H1 (cell line): ENCODE results near the gene HS3ST6. TPM values are rescaled to one million over a fixed set of nuclear protein-coding genes. Genes with fewer than 3 reads are reported as not detected.

ENCODE experiments used
- BACH1 ChIP-seq: IDR thresholded peaks from 2 replicates; pipeline ENCODE4 v1.6.1; 2012; ENCODE audit warnings: low read length, improper control_type of control experiment
- CBX5 ChIP-seq: fragments of 300-800, 300-1000 bp; sonication (generic); IDR thresholded peaks from 2 replicates; pipeline ENCODE4 v1.7.1; 2016; ENCODE audit warnings: antibody characterized with exemption, low read length, low read depth
- GABPA ChIP-seq: IDR thresholded peaks from 2 replicates; pipeline ENCODE4 v1.6.1; 2011; ENCODE audit warnings: mild to moderate bottlenecking, low read length, moderate library complexity, borderline replicate concordance; ENCODE audit not compliant: insufficient read depth
- RNF2 ChIP-seq: fragments of 200-900, 300-1000 bp; sonication (generic); IDR thresholded peaks from 2 replicates; pipeline ENCODE4 v1.7.1; 2016; ENCODE audit warnings: borderline replicate concordance, low read depth, mild to moderate bottlenecking, antibody characterized with exemption, low read length; ENCODE audit not compliant: poor library complexity, severe bottlenecking; ENCODE audit errors: missing control alignments
- TAF1 ChIP-seq: IDR thresholded peaks from 2 replicates; pipeline ENCODE4 v1.6.1; 2011; ENCODE audit warnings: mild to moderate bottlenecking, low read depth, low read length
- YY1 ChIP-seq: IDR thresholded peaks from 2 replicates; pipeline ENCODE4 v1.6.1; 2011; ENCODE audit warnings: low read depth, mild to moderate bottlenecking, low read length
- polyA plus RNA-seq, 7 experiments: library from polyadenylated mRNA; depleted of rRNA in 3 of 7; stranded (reverse) in 5 of 7; unstranded in 2 of 7; fragments of >200 nt in 5 of 7; fragments of 200-250 nt in 2 of 7; gene quantifications; 1 replicate in 5 of 7; 2 replicates in 1 of 7; 4 replicates in 1 of 7; pipeline versions ENCODE4 v1.2.1 to v1.2.3, GENCODE V29; 2011 to 2013; ENCODE audit warnings: missing spikeins in 2 of 7, mixed read lengths in 2 of 7
- total RNA-seq: library from RNA; stranded (reverse); fragmentation: NEBNext Ultra II Directional; extraction: Animal tissue kit (Norgen Biotek cat#: 25700); gene quantifications from 2 replicates; pipeline ENCODE4 v1.2.1, GENCODE V29; 2021
- TF ChIP-seq, protein P1 (sequence below): fragments of 300-600 bp; sonication (generic); IDR thresholded peaks from 2 replicates; pipeline ENCODE4 v1.7.1; 2012; ENCODE audit warnings: low read length, moderate library complexity, mild to moderate bottlenecking, inconsistent platforms; ENCODE audit not compliant: insufficient replicate concordance

HS3ST6 gene
- total and polyA plus RNA-seq, 2 of the 8 experiments (the other 6 are each of a cell fraction or from before 2014, with no cell fraction given) = 0.36 to 0.39 TPM

DNA sequence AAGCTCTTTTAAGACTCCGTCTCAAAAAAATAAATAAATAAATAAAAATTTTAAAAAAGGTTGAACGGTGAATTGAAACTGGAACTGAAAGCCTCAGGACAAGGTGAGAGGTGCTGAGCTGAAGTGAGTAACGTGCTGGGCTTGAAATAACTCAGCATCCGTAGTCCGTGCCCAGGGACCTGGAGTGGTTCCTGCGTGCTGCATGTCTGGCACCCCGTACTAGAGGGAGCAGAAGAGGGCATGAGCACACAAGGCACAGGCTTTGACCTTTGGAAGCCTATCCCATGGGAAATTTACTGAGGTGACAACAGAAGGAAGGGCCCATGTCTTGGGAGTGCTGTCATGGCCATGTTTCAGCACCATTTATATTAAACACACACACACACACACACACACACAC, 41.7 kb downstream of the HS3ST6 start (continued):
- no peak for TF ChIP-seq CBX5
- no peak for TF ChIP-seq BACH1
- TF ChIP-seq, protein P1, sequence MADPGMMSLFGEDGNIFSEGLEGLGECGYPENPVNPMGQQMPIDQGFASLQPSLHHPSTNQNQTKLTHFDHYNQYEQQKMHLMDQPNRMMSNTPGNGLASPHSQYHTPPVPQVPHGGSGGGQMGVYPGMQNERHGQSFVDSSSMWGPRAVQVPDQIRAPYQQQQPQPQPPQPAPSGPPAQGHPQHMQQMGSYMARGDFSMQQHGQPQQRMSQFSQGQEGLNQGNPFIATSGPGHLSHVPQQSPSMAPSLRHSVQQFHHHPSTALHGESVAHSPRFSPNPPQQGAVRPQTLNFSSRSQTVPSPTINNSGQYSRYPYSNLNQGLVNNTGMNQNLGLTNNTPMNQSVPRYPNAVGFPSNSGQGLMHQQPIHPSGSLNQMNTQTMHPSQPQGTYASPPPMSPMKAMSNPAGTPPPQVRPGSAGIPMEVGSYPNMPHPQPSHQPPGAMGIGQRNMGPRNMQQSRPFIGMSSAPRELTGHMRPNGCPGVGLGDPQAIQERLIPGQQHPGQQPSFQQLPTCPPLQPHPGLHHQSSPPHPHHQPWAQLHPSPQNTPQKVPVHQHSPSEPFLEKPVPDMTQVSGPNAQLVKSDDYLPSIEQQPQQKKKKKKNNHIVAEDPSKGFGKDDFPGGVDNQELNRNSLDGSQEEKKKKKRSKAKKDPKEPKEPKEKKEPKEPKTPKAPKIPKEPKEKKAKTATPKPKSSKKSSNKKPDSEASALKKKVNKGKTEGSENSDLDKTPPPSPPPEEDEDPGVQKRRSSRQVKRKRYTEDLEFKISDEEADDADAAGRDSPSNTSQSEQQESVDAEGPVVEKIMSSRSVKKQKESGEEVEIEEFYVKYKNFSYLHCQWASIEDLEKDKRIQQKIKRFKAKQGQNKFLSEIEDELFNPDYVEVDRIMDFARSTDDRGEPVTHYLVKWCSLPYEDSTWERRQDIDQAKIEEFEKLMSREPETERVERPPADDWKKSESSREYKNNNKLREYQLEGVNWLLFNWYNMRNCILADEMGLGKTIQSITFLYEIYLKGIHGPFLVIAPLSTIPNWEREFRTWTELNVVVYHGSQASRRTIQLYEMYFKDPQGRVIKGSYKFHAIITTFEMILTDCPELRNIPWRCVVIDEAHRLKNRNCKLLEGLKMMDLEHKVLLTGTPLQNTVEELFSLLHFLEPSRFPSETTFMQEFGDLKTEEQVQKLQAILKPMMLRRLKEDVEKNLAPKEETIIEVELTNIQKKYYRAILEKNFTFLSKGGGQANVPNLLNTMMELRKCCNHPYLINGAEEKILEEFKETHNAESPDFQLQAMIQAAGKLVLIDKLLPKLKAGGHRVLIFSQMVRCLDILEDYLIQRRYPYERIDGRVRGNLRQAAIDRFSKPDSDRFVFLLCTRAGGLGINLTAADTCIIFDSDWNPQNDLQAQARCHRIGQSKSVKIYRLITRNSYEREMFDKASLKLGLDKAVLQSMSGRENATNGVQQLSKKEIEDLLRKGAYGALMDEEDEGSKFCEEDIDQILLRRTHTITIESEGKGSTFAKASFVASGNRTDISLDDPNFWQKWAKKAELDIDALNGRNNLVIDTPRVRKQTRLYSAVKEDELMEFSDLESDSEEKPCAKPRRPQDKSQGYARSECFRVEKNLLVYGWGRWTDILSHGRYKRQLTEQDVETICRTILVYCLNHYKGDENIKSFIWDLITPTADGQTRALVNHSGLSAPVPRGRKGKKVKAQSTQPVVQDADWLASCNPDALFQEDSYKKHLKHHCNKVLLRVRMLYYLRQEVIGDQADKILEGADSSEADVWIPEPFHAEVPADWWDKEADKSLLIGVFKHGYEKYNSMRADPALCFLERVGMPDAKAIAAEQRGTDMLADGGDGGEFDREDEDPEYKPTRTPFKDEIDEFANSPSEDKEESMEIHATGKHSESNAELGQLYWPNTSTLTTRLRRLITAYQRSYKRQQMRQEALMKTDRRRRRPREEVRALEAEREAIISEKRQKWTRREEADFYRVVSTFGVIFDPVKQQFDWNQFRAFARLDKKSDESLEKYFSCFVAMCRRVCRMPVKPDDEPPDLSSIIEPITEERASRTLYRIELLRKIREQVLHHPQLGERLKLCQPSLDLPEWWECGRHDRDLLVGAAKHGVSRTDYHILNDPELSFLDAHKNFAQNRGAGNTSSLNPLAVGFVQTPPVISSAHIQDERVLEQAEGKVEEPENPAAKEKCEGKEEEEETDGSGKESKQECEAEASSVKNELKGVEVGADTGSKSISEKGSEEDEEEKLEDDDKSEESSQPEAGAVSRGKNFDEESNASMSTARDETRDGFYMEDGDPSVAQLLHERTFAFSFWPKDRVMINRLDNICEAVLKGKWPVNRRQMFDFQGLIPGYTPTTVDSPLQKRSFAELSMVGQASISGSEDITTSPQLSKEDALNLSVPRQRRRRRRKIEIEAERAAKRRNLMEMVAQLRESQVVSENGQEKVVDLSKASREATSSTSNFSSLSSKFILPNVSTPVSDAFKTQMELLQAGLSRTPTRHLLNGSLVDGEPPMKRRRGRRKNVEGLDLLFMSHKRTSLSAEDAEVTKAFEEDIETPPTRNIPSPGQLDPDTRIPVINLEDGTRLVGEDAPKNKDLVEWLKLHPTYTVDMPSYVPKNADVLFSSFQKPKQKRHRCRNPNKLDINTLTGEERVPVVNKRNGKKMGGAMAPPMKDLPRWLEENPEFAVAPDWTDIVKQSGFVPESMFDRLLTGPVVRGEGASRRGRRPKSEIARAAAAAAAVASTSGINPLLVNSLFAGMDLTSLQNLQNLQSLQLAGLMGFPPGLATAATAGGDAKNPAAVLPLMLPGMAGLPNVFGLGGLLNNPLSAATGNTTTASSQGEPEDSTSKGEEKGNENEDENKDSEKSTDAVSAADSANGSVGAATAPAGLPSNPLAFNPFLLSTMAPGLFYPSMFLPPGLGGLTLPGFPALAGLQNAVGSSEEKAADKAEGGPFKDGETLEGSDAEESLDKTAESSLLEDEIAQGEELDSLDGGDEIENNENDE = no peak
- TF ChIP-seq RNF2 = no peak
- no peak for TF ChIP-seq YY1
- TF ChIP-seq GABPA = no peak
- TF ChIP-seq TAF1 = no peak
